GM23338 (cell line): Measurements from ENCODE around the gene ME1. TPM values are rescaled to one million over a fixed set of nuclear protein-coding genes. Genes with fewer than 3 reads are reported as not detected.
"Not testable (repeated sequence)": the region's sequence is repeated elsewhere in the genome, so short reads cannot be mapped to it uniquely, and the experiment has no call there.

Experiments
- ATAC-seq: fragments of 200-7000 bp; cut with Tn5 transposase; 3 replicates; pipeline ENCODE4 v1.9.1; 2020
- DNase-seq: peaks from one replicate; pipeline ENCODE4 v3.0.0-alpha.2; 2015; ENCODE audit warnings: low spot score
- H2AFZ ChIP-seq: fragments of 200-600 bp; sonication (generic); 2 replicates; pipeline ENCODE4 v1.8.0; 2016; ENCODE audit warnings: antibody characterized with exemption, mild to moderate bottlenecking, moderate library complexity
- H3F3A ChIP-seq: fragments of 200-600 bp; sonication (generic); replicated peaks from 2 replicates; pipeline ENCODE4 v1.8.0; 2017; ENCODE audit warnings: antibody characterized with exemption, mixed run types, low read depth
- H3K27ac ChIP-seq: fragments of 200-600 bp; sonication (generic); 2 replicates; pipeline ENCODE4 v1.6.1; 2016; ENCODE audit warnings: low read depth
- H3K27me3 ChIP-seq: fragments of 200-600 bp; sonication (generic); 2 replicates; pipeline ENCODE4 v1.8.0; 2016; ENCODE audit warnings: mild to moderate bottlenecking, mixed run types, moderate library complexity; ENCODE audit not compliant: insufficient read depth
- H3K36me3 ChIP-seq: fragments of 200-600 bp; sonication (generic); 2 replicates; pipeline ENCODE4 v1.8.0; 2016; ENCODE audit warnings: mild to moderate bottlenecking; ENCODE audit not compliant: insufficient read depth
- H3K4me1 ChIP-seq: fragments of 200-600 bp; sonication (generic); 2 replicates; pipeline ENCODE4 v1.8.0; 2016; ENCODE audit warnings: mild to moderate bottlenecking, moderate library complexity; ENCODE audit not compliant: insufficient read depth
- H3K4me2 ChIP-seq: fragments of 200-600 bp; sonication (generic); 2 replicates; pipeline ENCODE4 v1.7.1; 2017; ENCODE audit warnings: mixed run types
- H3K4me3 ChIP-seq: fragments of 200-600 bp; sonication (generic); 2 replicates; pipeline ENCODE4 v1.6.1; 2016; ENCODE audit warnings: mixed run types
- H3K79me2 ChIP-seq: fragments of 200-600 bp; sonication (generic); replicated peaks from 2 replicates; pipeline ENCODE4 v1.8.0; 2017; ENCODE audit warnings: mild to moderate bottlenecking; ENCODE audit not compliant: insufficient read depth
- H3K9me2 ChIP-seq: fragments of 200-600 bp; sonication (generic); 2 replicates; pipeline ENCODE4 v1.8.0; 2017; ENCODE audit not compliant: insufficient read depth
- H4K20me1 ChIP-seq: fragments of 200-600 bp; sonication (generic); replicated peaks from 2 replicates; pipeline ENCODE4 v1.8.0; 2017; ENCODE audit warnings: mild to moderate bottlenecking; ENCODE audit not compliant: insufficient read depth
- H3K27ac Mint-ChIP-seq: 2 replicates; pipeline ENCODE4 v1.8.0; 2020; ENCODE audit warnings: inconsistent platforms, mild to moderate bottlenecking, moderate library complexity, mixed read lengths
- H3K27me3 Mint-ChIP-seq: 3 replicates; pipeline ENCODE4 v1.8.0; 2022; ENCODE audit warnings: low read depth, mild to moderate bottlenecking, moderate library complexity, mixed read lengths, inconsistent platforms; ENCODE audit not compliant: insufficient read depth, poor library complexity
- H3K36me3 Mint-ChIP-seq: 3 replicates; pipeline ENCODE4 v1.8.0; 2021; ENCODE audit warnings: low read depth, mild to moderate bottlenecking, inconsistent platforms, moderate library complexity, mixed read lengths
- H3K4me1 Mint-ChIP-seq: 3 replicates; pipeline ENCODE4 v1.8.0; 2020; ENCODE audit warnings: mild to moderate bottlenecking, inconsistent platforms, mixed read lengths
- H3K4me3 Mint-ChIP-seq: 3 replicates; pipeline ENCODE4 v1.8.0; 2021; ENCODE audit warnings: moderate library complexity, mild to moderate bottlenecking, inconsistent platforms, mixed read lengths
- H3K9me3 Mint-ChIP-seq: 3 replicates; pipeline ENCODE4 v1.8.0; 2020; ENCODE audit warnings: moderate library complexity, mild to moderate bottlenecking, inconsistent platforms, mixed read lengths
- EZH2 ChIP-seq: fragments of 200-600 bp; sonication (generic); IDR thresholded peaks from one replicate; pipeline ENCODE4 v1.8.0; 2017; ENCODE audit warnings: antibody characterized with exemption, mild to moderate bottlenecking, low read depth; ENCODE audit not compliant: unreplicated experiment
- JUNB ChIP-seq: IDR thresholded peaks from one replicate; pipeline ENCODE4 v1.6.1; 2016; ENCODE audit warnings: antibody characterized with exemption; ENCODE audit not compliant: unreplicated experiment
- NANOG ChIP-seq: IDR thresholded peaks from 2 replicates; pipeline ENCODE4 v1.6.1; 2016; ENCODE audit warnings: antibody characterized with exemption, borderline replicate concordance
- ZNF114 ChIP-seq: fragments of 250-450 bp; sonication (Bioruptor Pico); IDR thresholded peaks from 2 replicates; pipeline ENCODE4 v1.5.0; 2020; ENCODE audit warnings: mild to moderate bottlenecking, moderate library complexity
- ZNF462 ChIP-seq: fragments of 250-450 bp; sonication (Bioruptor Pico); IDR thresholded peaks from 2 replicates; pipeline ENCODE4 v1.5.0; 2020; ENCODE audit warnings: mild to moderate bottlenecking, moderate library complexity
- polyA plus RNA-seq: library from polyadenylated mRNA; unstranded; fragments of >200 nt; fragmentation: Nextera tagmentation; extraction: Ambion mirVana; gene quantifications from 2 replicates; pipeline ENCODE4 v1.2.1, GENCODE V29; 2016
- total RNA-seq: library from RNA; depleted of rRNA; stranded (reverse); fragments of >200 nt; shearing (Covaris generic); gene quantifications from 2 replicates; pipeline ENCODE4 v1.2.3, GENCODE V29; 2014

The ME1 gene
- total and polyA plus RNA-seq, 2 experiments from 2014 or later, result 6.4 to 8.0 TPM

GRCh38 chr6:83257791-83258190 is 173.1 kb downstream of the ME1 start (continued):
- TF ChIP-seq ZNF462 (CRISPR knock-in tag) (no peak), EZH2 (no peak)

- H3K79me2 ChIP-seq, H3K9me2 ChIP-seq, H3K4me2 ChIP-seq, H4K20me1 ChIP-seq, H3K9me3 Mint-ChIP-seq, H3K4me3 Mint-ChIP-seq, H3K27ac Mint-ChIP-seq, H3K36me3 ChIP-seq, H3K27ac ChIP-seq, H3K4me1 ChIP-seq, DNase-seq, H2AFZ ChIP-seq, H3K27me3 ChIP-seq, H3K4me3 ChIP-seq, H3F3A ChIP-seq, H3K27me3 Mint-ChIP-seq, H3K4me1 Mint-ChIP-seq, ATAC-seq, H3K36me3 Mint-ChIP-seq: not testable (repeated sequence)
Measured at GRCh38 chr6:83256719-83257118, 174.1 kb downstream of the ME1 start.

- Histone ChIP-seq H4K20me1 (no peaks in the 10 kb centered on the region), H3K4me3 (no peak overlapping the region), H2AFZ (no peak overlapping the region), H3K9me2 (no peaks in the 10 kb centered on the region), H3K4me1 (no peaks in the 10 kb centered on the region), H3K27me3 (no peaks in the 10 kb centered on the region), H3F3A (no peaks in the 10 kb centered on the region), H3K27ac (no peak overlapping the region), H3K4me2 (no peak overlapping the region), H3K79me2 (no peaks in the 10 kb centered on the region), H3K36me3 (no peaks in the 10 kb centered on the region)
- Mint-ChIP-seq H3K27ac (peak overlapping the region; percentile 57), H3K4me3 (no peak overlapping the region), H3K27me3 (no peaks in the 10 kb centered on the region), H3K9me3 (0 out of 3 replicates have a peak, but pooled peaks cover 2% of the 10 kb centered on the region), H3K36me3 (peaks cover 5% of the 10 kb centered on the region; the same call in 2 of the 3 replicates), H3K4me1 (peaks cover 7% of the 10 kb centered on the region; the same call in 2 of the 3 replicates)
- DNase-seq (peak; percentile 24), ATAC-seq (no peak)
- TF ChIP-seq EZH2 (no peak), NANOG (no peak), ZNF462 (CRISPR knock-in tag) (no peak), JUNB (no peak), ZNF114 (CRISPR knock-in tag) (no peak)
Measured at GRCh38 chr6:83252719-83253118, 178.1 kb downstream of the ME1 start.
